ENCODE measurements around the gene CENPT.

CENPT gene

GRCh38 chr16:67805718-67806427 is 41.6 kb downstream of the CENPT start:
- peak; percentile 34 for DNase-seq

- no peak for DNase-seq
Observed at GRCh38 chr16:67804853-67805542, 42.5 kb downstream of the CENPT start.

GRCh38 chr16:67803894-67804293 is 43.6 kb downstream of the CENPT start:
- DNase-seq = no peak

- no peak for DNase-seq
Observed at GRCh38 chr16:67801883-67802282, 45.6 kb downstream of the CENPT start.

GRCh38 chr16:67801241-67801640 is 46.3 kb downstream of the CENPT start:
- DNase-seq = no peak

- no peak for DNase-seq
Observed at GRCh38 chr16:67800338-67800926, 47.1 kb downstream of the CENPT start.

- no peak for DNase-seq
Observed at GRCh38 chr16:67796099-67796718, 51.3 kb downstream of the CENPT start.

GRCh38 chr16:67790071-67790470 is 57.4 kb downstream of the CENPT start:
- DNase-seq = no peak

- no peak for DNase-seq
Observed at GRCh38 chr16:67786491-67786890, 61.0 kb downstream of the CENPT start.

- DNase-seq = no peak
Observed at GRCh38 chr16:67783353-67783725, 64.2 kb downstream of the CENPT start.

- DNase-seq = no peak
Observed at GRCh38 chr16:67782567-67783352, 64.7 kb downstream of the CENPT start.

GRCh38 chr16:67781565-67781921 is 66.0 kb downstream of the CENPT start:
- no peak for DNase-seq

- DNase-seq = no peak
Observed at GRCh38 chr16:67780847-67781564, 66.5 kb downstream of the CENPT start.

GRCh38 chr16:67779256-67780014 is 68.1 kb downstream of the CENPT start:
- DNase-seq = no peak

All from stimulated activated CD8-positive, alpha-beta memory T cell treated with anti-CD3 and anti-CD28 coated beads, Interleukin-4, amount 100 ng/mL, for 48 hours (primary cell).